IMR-90 (cell line): ENCODE measurements around the gene APCDD1L. TPM values are rescaled to one million over a fixed set of nuclear protein-coding genes. Genes with fewer than 3 reads are reported as not detected.

ENCODE experiments used
- ATAC-seq: fragments of 200-7000 bp; cut with Tn5 transposase; 2 replicates; pipeline ENCODE4 v1.9.1; 2020; ENCODE audit warnings: low read depth, mild to moderate bottlenecking, moderate library complexity
- BruUV-seq: library from RNA; stranded (reverse); fragments of 400-500 nt; replicated peaks from 2 replicates; lab custom pipeline; 2021; lab: Mats Ljungman, UMichigan
- CTCF ChIA-PET: fragments of 300-600 bp; formaldehyde crosslinking; extraction: SDS; loops from one replicate; lab custom pipeline; 2021; ENCODE audit warnings: antibody characterized with exemption; lab: Yijun Ruan, JAX
- POLR2A ChIA-PET: fragments of 300-600 bp; sonication (Branson Sonifier 250); formaldehyde crosslinking; loops from one replicate; lab custom pipeline; 2022; ENCODE audit warnings: antibody characterized with exemption; ENCODE audit not compliant: unreplicated experiment; lab: Charles Lee
- DNase-seq: peaks from one replicate; pipeline ENCODE4 v3.0.0; 2013
- H2AFZ ChIP-seq: replicated peaks from 2 replicates; pipeline ENCODE3; 2013; ENCODE audit warnings: low read length, mild to moderate bottlenecking; ENCODE audit not compliant: poor library complexity
- H2AK5ac ChIP-seq: 2 replicates; pipeline ENCODE4 v1.6.1; 2013; ENCODE audit warnings: low read depth, low read length, inconsistent platforms
- H2AK9ac ChIP-seq: replicated peaks from 2 replicates; pipeline ENCODE3; 2013; ENCODE audit warnings: mild to moderate bottlenecking, low read depth, low read length, moderate library complexity; ENCODE audit not compliant: poor library complexity
- H2BK120ac ChIP-seq: 2 replicates; pipeline ENCODE4 v1.6.1; 2013; ENCODE audit warnings: low read depth, low read length, inconsistent platforms
- H2BK15ac ChIP-seq: 3 replicates; pipeline ENCODE4 v1.6.1; 2013; ENCODE audit warnings: low read depth, low read length, inconsistent platforms
- H2BK20ac ChIP-seq: 2 replicates; pipeline ENCODE4 v1.6.1; 2013; ENCODE audit warnings: low read depth, mild to moderate bottlenecking, inconsistent platforms, low read length, moderate library complexity
- H2BK5ac ChIP-seq: 2 replicates; pipeline ENCODE4 v1.6.1; 2013; ENCODE audit warnings: mild to moderate bottlenecking, low read depth, low read length, inconsistent platforms; ENCODE audit not compliant: poor library complexity, severe bottlenecking
- H3K14ac ChIP-seq: replicated peaks from 2 replicates; pipeline ENCODE4 v1.6.1; 2013; ENCODE audit warnings: low read depth, low read length, inconsistent platforms
- H3K18ac ChIP-seq: 2 replicates; pipeline ENCODE4 v1.6.1; 2013; ENCODE audit warnings: low read depth, low read length, control low read depth
- H3K23ac ChIP-seq: 2 replicates; pipeline ENCODE4 v1.6.1; 2013; ENCODE audit warnings: low read depth, low read length, inconsistent platforms
- H3K27ac ChIP-seq: 2 replicates; pipeline ENCODE4 v1.5.1; 2013; ENCODE audit warnings: mild to moderate bottlenecking, control low read depth, low read length; ENCODE audit not compliant: insufficient read depth
- H3K27me3 ChIP-seq: 2 replicates; pipeline ENCODE4 v1.6.1; 2013; ENCODE audit warnings: low read length; ENCODE audit not compliant: control insufficient read depth, insufficient read depth
- H3K36me3 ChIP-seq: 2 replicates; pipeline ENCODE4 v1.6.1; 2013; ENCODE audit warnings: low read length, mixed read lengths; ENCODE audit not compliant: control insufficient read depth, insufficient read depth
- H3K4ac ChIP-seq: 2 replicates; pipeline ENCODE4 v1.6.1; 2013; ENCODE audit warnings: low read depth, low read length, inconsistent platforms
- H3K4me1 ChIP-seq: 2 replicates; pipeline ENCODE4 v1.6.1; 2013; ENCODE audit warnings: low read length, mixed read lengths; ENCODE audit not compliant: control insufficient read depth, insufficient read depth
- H3K4me2 ChIP-seq: 2 replicates; pipeline ENCODE4 v1.6.1; 2013; ENCODE audit warnings: low read depth, mild to moderate bottlenecking, control low read depth, low read length, moderate library complexity
- H3K4me3 ChIP-seq: 2 replicates; pipeline ENCODE4 v1.5.1; 2013; ENCODE audit warnings: low read depth, mild to moderate bottlenecking, control low read depth, low read length, moderate library complexity; ENCODE audit not compliant: insufficient read depth
- H3K56ac ChIP-seq: 2 replicates; pipeline ENCODE4 v1.6.1; 2013; ENCODE audit warnings: low read length, inconsistent platforms; ENCODE audit not compliant: insufficient read depth; ENCODE audit errors: extremely low read depth
- H3K79me1 ChIP-seq, 2 experiments: 2 replicates each; pipeline ENCODE4 v1.6.1; 2013; ENCODE audit warnings: low read length in 2 of 2, inconsistent platforms in 1 of 2, low read depth in 1 of 2
- H3K9ac ChIP-seq: 2 replicates; pipeline ENCODE4 v1.6.1; 2013; ENCODE audit warnings: low read depth, low read length, control low read depth
- H3K9me1 ChIP-seq: 2 replicates; pipeline ENCODE4 v1.6.1; 2013; ENCODE audit warnings: low read length, inconsistent platforms; ENCODE audit not compliant: insufficient read depth
- H3K9me3 ChIP-seq: 2 replicates; pipeline ENCODE4 v1.6.1; 2013; ENCODE audit warnings: low read length; ENCODE audit not compliant: control insufficient read depth, insufficient read depth
- H4K20me1 ChIP-seq: 2 replicates; pipeline ENCODE4 v1.6.1; 2013; ENCODE audit warnings: low read length, inconsistent platforms; ENCODE audit not compliant: insufficient read depth
- H4K5ac ChIP-seq: 2 replicates; pipeline ENCODE4 v1.6.1; 2013; ENCODE audit warnings: mild to moderate bottlenecking, low read depth, low read length, control low read depth
- H4K8ac ChIP-seq, 2 experiments: 2 replicates each; pipeline ENCODE4 v1.6.1; 2013; ENCODE audit warnings: low read depth in 2 of 2, low read length in 2 of 2, control low read depth in 1 of 2, inconsistent platforms in 1 of 2
- H4K91ac ChIP-seq: 2 replicates; pipeline ENCODE4 v1.6.1; 2013; ENCODE audit warnings: low read depth, low read length, inconsistent platforms; ENCODE audit not compliant: insufficient read depth
- ELK1 ChIP-seq: fragments of 150-350 bp; IDR thresholded peaks from 2 replicates; pipeline ENCODE4 v1.6.1; 2016; ENCODE audit warnings: low read depth, mild to moderate bottlenecking, low read length, moderate library complexity, borderline replicate concordance
- MAFK ChIP-seq: IDR thresholded peaks from 2 replicates; pipeline ENCODE4 v1.6.1; 2012; ENCODE audit warnings: low read depth, low read length, improper control_type of control experiment
- MXI1 ChIP-seq: IDR thresholded peaks from 2 replicates; pipeline ENCODE4 v1.6.1; 2012; ENCODE audit warnings: low read depth, mild to moderate bottlenecking, low read length, moderate library complexity, borderline replicate concordance
- RAD21 ChIP-seq: IDR thresholded peaks from 2 replicates; pipeline ENCODE4 v1.6.1; 2012; ENCODE audit warnings: low read length, improper control_type of control experiment
- WGBS, 2 experiments: methylation state at CpG; one replicate each; pipeline versions ENCODE4 v1.1.5 to v1.1.7; 2013; ENCODE audit warnings: missing lambda C conversion rate in 2 of 2; ENCODE audit not compliant: insufficient read length in 1 of 2; ENCODE audit errors: extremely low coverage in 2 of 2; 5-methylcytosine and 5-hydroxymethylcytosine counted together
- dilution Hi-C: fragments of 300-500 bp; cut with HindIII; formaldehyde crosslinking; loops from one replicate; pipeline ENCODE4 v1.14.3; 2018; ENCODE audit warnings: low sequenced_read_pairs; ENCODE audit not compliant: unreplicated experiment
- in situ Hi-C: fragments of 300-500 bp; cut with MboI; formaldehyde crosslinking; loops from 3 replicates; pipeline ENCODE4 v1.14.3; 2019; ENCODE audit warnings: low sequenced_read_pairs, inconsistent platforms, mixed read lengths
- intact Hi-C: fragments of 100-400 bp; cut with micrococcal nuclease; formaldehyde crosslinking; loops from 2 replicates; pipeline ENCODE4 v1.10.0; 2022
- polyA plus RNA-seq, 3 experiments: library from polyadenylated mRNA; depleted of rRNA; stranded (reverse); fragments of >200 nt; gene quantifications; 2 replicates each; pipeline ENCODE4 v1.2.3, GENCODE V29; 2012; ENCODE audit warnings: low replicate concordance in 1 of 3
- total RNA-seq: library from RNA; depleted of rRNA; stranded (reverse); fragments of >200 nt; gene quantifications from 2 replicates; pipeline ENCODE4 v1.2.3, GENCODE V29; 2012

APCDD1L gene
- total and polyA plus RNA-seq, 2 of the 4 experiments (the other 2 are of a cell fraction) = 2.5 to 18.3 TPM

- dilution Hi-C loops (no loop called here), intact Hi-C loops (no loop called here)
- CTCF ChIA-PET = no interaction called here
These were observed 56.0 kb downstream of the APCDD1L start for GRCh38 chr20:58459058-58459750.

More at GRCh38 chr20:58459058-58459750, 56.0 kb downstream of the APCDD1L start:
- Histone ChIP-seq H3K56ac (no peak overlapping the region), H4K20me1 (no peaks in the 10 kb centered on the region), H3K4me1 (0 out of 2 replicates have a peak, but pooled peaks cover 1% of the 10 kb centered on the region), H3K9me1 (0 out of 2 replicates have a peak, but pooled peaks cover 5% of the 10 kb centered on the region), H3K4ac (no peak overlapping the region), H2AK5ac (peak overlapping the region; percentile 11; the same call in 1 of the 2 replicates), H3K4me3 (no peak overlapping the region), H3K27ac (no peak overlapping the region), H3K27me3 (no peaks in the 10 kb centered on the region), H4K8ac (no peak overlapping the region), H3K36me3 (peaks cover 2% of the 10 kb centered on the region), H4K5ac (no peak overlapping the region), H2AK9ac (no peak overlapping the region), H3K9me3 (0 out of 2 replicates have a peak, but pooled peaks cover under 1% of the 10 kb centered on the region), H3K23ac (no peak overlapping the region), H3K18ac (no peak overlapping the region), H3K14ac (no peak overlapping the region), H2BK5ac (no peak overlapping the region), H3K79me1 (peaks cover 0 to 14% of the 10 kb centered on the region in 2 experiments; a peak in 1 of 4 replicates), H2BK20ac (no peak overlapping the region), H3K9ac (no peak overlapping the region), H2BK15ac (no peak overlapping the region), H3K4me2 (no peak overlapping the region), H4K91ac (no peak overlapping the region), H2AFZ (no peak overlapping the region), H2BK120ac (no peak overlapping the region)
- in situ Hi-C loops = no loop called here
- no peak for ATAC-seq
- TF ChIP-seq ELK1 (no peak), RAD21 (no peak), MXI1 (no peak), MAFK (no peak)
- DNase-seq = no peak
- POLR2A ChIA-PET = no interaction called here
- BruUV-seq = no TSS peak
- WGBS, 2 experiments = no CpG with 5 or more reads among the region's 5 CpGs
